SK-N-SH (cell line): Measurements from ENCODE around the gene UBTD1. TPM values are rescaled to one million over a fixed set of nuclear protein-coding genes. Genes with fewer than 3 reads are reported as not detected.

Experiments
- CTCF ChIA-PET: fragments of 300-600, 350-600 bp; formaldehyde crosslinking; extraction: SDS; loops from one replicate; lab custom pipeline; 2021; lab: Yijun Ruan, JAX
- POLR2A ChIA-PET: fragments of 350-600 bp; sonication (Branson Sonifier 250); formaldehyde crosslinking; extraction: SDS; loops from one replicate; lab custom pipeline; 2020; ENCODE audit warnings: antibody characterized with exemption, inconsistent platforms; lab: Yijun Ruan, JAX
- DNase-seq: peaks from one replicate; pipeline ENCODE4 v3.0.0; 2012
- H2AFZ ChIP-seq: fragments of 200-600 bp; sonication (generic); 2 replicates; pipeline ENCODE4 v1.8.1; 2016; ENCODE audit warnings: antibody characterized with exemption, mild to moderate bottlenecking, low read depth
- H3F3A ChIP-seq: fragments of 200-600 bp; sonication (generic); replicated peaks from 2 replicates; pipeline ENCODE3; 2016; ENCODE audit warnings: antibody characterized with exemption, mild to moderate bottlenecking; ENCODE audit not compliant: insufficient read depth
- H3K27ac ChIP-seq, 2 experiments: fragments of 200-500 bp in 1 of 2; fragments of 200-600 bp in 1 of 2; sonication (Bioruptor generic) in 1 of 2; sonication (generic), shearing (Covaris generic) in 1 of 2; 2 replicates each; pipeline versions ENCODE4 v1.5.1 to v1.6.1; 2014 to 2016; ENCODE audit warnings: low read depth in 2 of 2, inconsistent platforms in 1 of 2, low read length in 1 of 2, mild to moderate bottlenecking in 1 of 2, mixed read lengths in 1 of 2
- H3K27me3 ChIP-seq: fragments of 200-600 bp; sonication (generic), shearing (Covaris generic); 2 replicates; pipeline ENCODE4 v1.6.1; 2016; ENCODE audit warnings: mixed run types; ENCODE audit not compliant: insufficient read depth
- H3K36me3 ChIP-seq, 2 experiments: fragments of 200-500 bp in 1 of 2; fragments of 200-600 bp in 1 of 2; sonication (Bioruptor generic) in 1 of 2; sonication (generic) in 1 of 2; replicated peaks in 1 of 2; 2 replicates each; pipeline versions ENCODE3 to v1.5.1; 2014 to 2016; ENCODE audit warnings: low read length in 1 of 2, mild to moderate bottlenecking in 1 of 2; ENCODE audit not compliant: insufficient read depth in 2 of 2, control insufficient read depth in 1 of 2
- H3K4me1 ChIP-seq, 2 experiments: fragments of 200-500 bp in 1 of 2; fragments of 200-600 bp in 1 of 2; sonication (Bioruptor generic) in 1 of 2; sonication (generic), shearing (Covaris generic) in 1 of 2; 2 replicates each; pipeline versions ENCODE4 v1.5.1 to v1.6.1; 2014 to 2016; ENCODE audit warnings: low read depth in 1 of 2, low read length in 1 of 2, mixed run types in 1 of 2; ENCODE audit not compliant: insufficient read depth in 2 of 2, control insufficient read depth in 1 of 2
- H3K4me2 ChIP-seq: fragments of 200-600 bp; sonication (generic), shearing (Covaris generic); 2 replicates; pipeline ENCODE4 v1.6.1; 2017; ENCODE audit warnings: mixed run types
- H3K4me3 ChIP-seq, 2 experiments: fragments of 200-500 bp in 1 of 2; fragments of 200-600 bp in 1 of 2; sonication (Bioruptor generic) in 1 of 2; sonication (generic), shearing (Covaris generic) in 1 of 2; 2 replicates each; pipeline versions ENCODE4 v1.5.1 to v1.8.1; 2014 to 2016; ENCODE audit warnings: low read depth in 2 of 2, inconsistent platforms in 1 of 2, low read length in 1 of 2, mild to moderate bottlenecking in 1 of 2, mixed read lengths in 1 of 2, moderate library complexity in 1 of 2
- H3K79me2 ChIP-seq: fragments of 200-600 bp; sonication (generic); 2 replicates; pipeline ENCODE4 v1.8.1; 2017; ENCODE audit warnings: mild to moderate bottlenecking; ENCODE audit not compliant: insufficient read depth
- H3K9ac ChIP-seq: fragments of 200-600 bp; sonication (generic); 2 replicates; pipeline ENCODE4 v1.6.1; 2017; ENCODE audit warnings: mixed run types
- H3K9me2 ChIP-seq: fragments of 200-600 bp; sonication (generic); 2 replicates; pipeline ENCODE4 v1.6.1; 2017; ENCODE audit warnings: mixed run types
- H3K9me3 ChIP-seq: fragments of 200-600 bp; sonication (generic); 2 replicates; pipeline ENCODE4 v1.6.1; 2017; ENCODE audit warnings: mixed run types, mild to moderate bottlenecking, moderate library complexity
- H4K20me1 ChIP-seq: fragments of 200-600 bp; sonication (generic); 2 replicates; pipeline ENCODE4 v1.6.1; 2017; ENCODE audit warnings: mild to moderate bottlenecking, mixed run types; ENCODE audit not compliant: insufficient read depth
- ELF1 ChIP-seq: IDR thresholded peaks from 2 replicates; pipeline ENCODE4 v1.4.0; 2012
- EZH2phosphoT487 ChIP-seq: fragments of 200-600 bp; sonication (generic); IDR thresholded peaks from 2 replicates; pipeline ENCODE4 v1.6.1; 2017; ENCODE audit warnings: low read depth, mixed run types, mild to moderate bottlenecking, antibody characterized with exemption, moderate library complexity, borderline replicate concordance
- FOSL2 ChIP-seq: IDR thresholded peaks from 2 replicates; pipeline ENCODE4 v1.4.0; 2012; ENCODE audit warnings: low read depth, mild to moderate bottlenecking, moderate library complexity, borderline replicate concordance
- FOXM1 ChIP-seq: IDR thresholded peaks from 2 replicates; pipeline ENCODE4 v1.4.0; 2012; ENCODE audit warnings: low read depth, mild to moderate bottlenecking
- GATA2 ChIP-seq: sonication (generic); formaldehyde crosslinking; IDR thresholded peaks from 2 replicates; pipeline ENCODE4 v1.5.0; 2020; ENCODE audit warnings: mild to moderate bottlenecking, missing genetic modification reagents
- JUND ChIP-seq: IDR thresholded peaks from 2 replicates; pipeline ENCODE4 v1.4.0; 2012
- MEF2A ChIP-seq: IDR thresholded peaks from 2 replicates; pipeline ENCODE4 v1.4.0; 2012; ENCODE audit warnings: low read depth, borderline replicate concordance
- NRF1 ChIP-seq: IDR thresholded peaks from 2 replicates; pipeline ENCODE4 v1.6.1; 2012; ENCODE audit warnings: low read depth, mild to moderate bottlenecking, low read length
- POLR2AphosphoS5 ChIP-seq: IDR thresholded peaks from 2 replicates; pipeline ENCODE4 v1.6.1; 2012; ENCODE audit warnings: low read depth, low read length
- RAD21 ChIP-seq: IDR thresholded peaks from 2 replicates; pipeline ENCODE4 v1.6.1; 2012; ENCODE audit warnings: mild to moderate bottlenecking, low read length
- RCOR1 ChIP-seq: fragments of 150-350 bp; IDR thresholded peaks from 2 replicates; pipeline ENCODE4 v1.6.1; 2017; ENCODE audit warnings: antibody characterized with exemption, low read length
- RXRA ChIP-seq: IDR thresholded peaks from 2 replicates; pipeline ENCODE4 v1.4.0; 2012; ENCODE audit warnings: low read depth, mild to moderate bottlenecking, borderline replicate concordance
- SIN3A ChIP-seq: IDR thresholded peaks from 2 replicates; pipeline ENCODE4 v1.6.1; 2012; ENCODE audit warnings: low read depth, mild to moderate bottlenecking, low read length, moderate library complexity, borderline replicate concordance
- SMC3 ChIP-seq: IDR thresholded peaks from 2 replicates; pipeline ENCODE4 v1.6.1; 2012; ENCODE audit warnings: low read depth, low read length, improper control_type of control experiment
- TCF12 ChIP-seq: IDR thresholded peaks from 2 replicates; pipeline ENCODE4 v1.4.0; 2012
- YY1 ChIP-seq: IDR thresholded peaks from 2 replicates; pipeline ENCODE4 v1.4.0; 2012; ENCODE audit warnings: low read depth, mild to moderate bottlenecking
- WGBS: methylation state at CpG from one replicate; pipeline ENCODE4 v1.1.6; 2017; ENCODE audit warnings: low lambda C conversion rate; 5-methylcytosine and 5-hydroxymethylcytosine counted together
- polyA plus RNA-seq, 3 experiments: library from polyadenylated mRNA; depleted of rRNA; stranded (reverse); fragments of >200 nt; gene quantifications; 2 replicates each; pipeline ENCODE4 v1.2.3, GENCODE V29; 2012
- TF ChIP-seq, protein P1 (sequence below): fragments of 200-600 bp; sonication (generic); IDR thresholded peaks from 2 replicates; pipeline ENCODE4 v1.6.1; 2017; ENCODE audit warnings: antibody characterized with exemption, mild to moderate bottlenecking, moderate library complexity
- TF ChIP-seq, protein P2 (sequence below): IDR thresholded peaks from 2 replicates; pipeline ENCODE4 v1.4.0; 2012; ENCODE audit warnings: low read depth, borderline replicate concordance
- TF ChIP-seq, protein P3 (sequence below): IDR thresholded peaks from 2 replicates; pipeline ENCODE4 v1.4.0; 2012; ENCODE audit warnings: low read depth, borderline replicate concordance
- TF ChIP-seq, protein P4 (sequence below): fragments of 150-350 bp; IDR thresholded peaks from 2 replicates; pipeline ENCODE4 v1.6.1; 2016; ENCODE audit warnings: mild to moderate bottlenecking, low read depth, low read length
- TF ChIP-seq, protein P5 (sequence below): IDR thresholded peaks from 2 replicates; pipeline ENCODE4 v1.4.0; 2012; ENCODE audit warnings: low read depth

Gene UBTD1
- polyA plus RNA-seq, 1 of the 3 experiments (the other 2 are of a cell fraction), result 38.8 TPM

DNA sequence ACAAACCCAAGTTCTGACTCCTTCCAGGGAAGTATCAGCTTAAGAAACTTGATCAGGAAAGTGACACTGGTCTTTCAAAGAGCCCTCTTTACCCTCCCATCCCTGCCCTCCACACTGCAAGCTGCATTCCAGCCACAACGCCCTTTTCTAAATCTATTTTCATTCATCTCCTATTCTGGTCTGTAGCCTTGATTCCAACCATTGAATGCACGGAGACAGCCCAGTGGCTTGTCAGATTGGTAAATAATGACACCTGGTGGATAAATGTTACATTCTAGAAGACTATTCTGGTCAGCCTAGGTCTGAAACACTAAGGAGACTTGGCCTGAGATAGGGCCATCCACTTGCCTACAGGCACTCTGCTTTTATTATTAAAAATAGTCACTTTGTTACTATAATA, 113.7 kb downstream of the UBTD1 start:
- WGBS, result 39% methylated on average over 2 of the region's 2 CpGs
- H3K9ac ChIP-seq, result no peak overlapping the region
- H3K4me1 ChIP-seq, result no peaks in the 10 kb centered on the region; a peak in 1 of 4 replicates
- ChIA-PET POLR2A (no interaction called here), CTCF (interaction anchor here (0.7 to 2.7 kb wide), 12 partner anchors 12 to 151 kb away, joined by 3 to 28 read pairs (median 4); partner anchors contain the start of genes ANKRD2 and HOGA1)
- no peaks in the 10 kb centered on the region for H3K27me3 ChIP-seq
- no peaks in the 10 kb centered on the region for H4K20me1 ChIP-seq
- H3K79me2 ChIP-seq, result no peaks in the 10 kb centered on the region
- H3K9me3 ChIP-seq, result no peaks in the 10 kb centered on the region
- no peak overlapping the region for H3K27ac ChIP-seq
- H3K4me2 ChIP-seq, result no peak overlapping the region
- H3F3A ChIP-seq, result no peaks in the 10 kb centered on the region
- DNase-seq, result peak; percentile 45
- H3K4me3 ChIP-seq, result no peak overlapping the region
- no peak overlapping the region for H2AFZ ChIP-seq
- TF ChIP-seq FOSL2, result no peak
- no peak for TF ChIP-seq ELF1
- TF ChIP-seq, protein P1, sequence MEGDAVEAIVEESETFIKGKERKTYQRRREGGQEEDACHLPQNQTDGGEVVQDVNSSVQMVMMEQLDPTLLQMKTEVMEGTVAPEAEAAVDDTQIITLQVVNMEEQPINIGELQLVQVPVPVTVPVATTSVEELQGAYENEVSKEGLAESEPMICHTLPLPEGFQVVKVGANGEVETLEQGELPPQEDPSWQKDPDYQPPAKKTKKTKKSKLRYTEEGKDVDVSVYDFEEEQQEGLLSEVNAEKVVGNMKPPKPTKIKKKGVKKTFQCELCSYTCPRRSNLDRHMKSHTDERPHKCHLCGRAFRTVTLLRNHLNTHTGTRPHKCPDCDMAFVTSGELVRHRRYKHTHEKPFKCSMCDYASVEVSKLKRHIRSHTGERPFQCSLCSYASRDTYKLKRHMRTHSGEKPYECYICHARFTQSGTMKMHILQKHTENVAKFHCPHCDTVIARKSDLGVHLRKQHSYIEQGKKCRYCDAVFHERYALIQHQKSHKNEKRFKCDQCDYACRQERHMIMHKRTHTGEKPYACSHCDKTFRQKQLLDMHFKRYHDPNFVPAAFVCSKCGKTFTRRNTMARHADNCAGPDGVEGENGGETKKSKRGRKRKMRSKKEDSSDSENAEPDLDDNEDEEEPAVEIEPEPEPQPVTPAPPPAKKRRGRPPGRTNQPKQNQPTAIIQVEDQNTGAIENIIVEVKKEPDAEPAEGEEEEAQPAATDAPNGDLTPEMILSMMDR, result peak; percentile 68
- peak; percentile 76 for TF ChIP-seq RAD21
- TF ChIP-seq NRF1, result no peak
- peak; percentile 64 for TF ChIP-seq SMC3
- no peak for TF ChIP-seq YY1
- TF ChIP-seq POLR2AphosphoS5, result no peak
- TF ChIP-seq FOXM1, result no peak
- no peaks in the 10 kb centered on the region for H3K9me2 ChIP-seq
- H3K36me3 ChIP-seq, result no peaks in the 10 kb centered on the region

DNA sequence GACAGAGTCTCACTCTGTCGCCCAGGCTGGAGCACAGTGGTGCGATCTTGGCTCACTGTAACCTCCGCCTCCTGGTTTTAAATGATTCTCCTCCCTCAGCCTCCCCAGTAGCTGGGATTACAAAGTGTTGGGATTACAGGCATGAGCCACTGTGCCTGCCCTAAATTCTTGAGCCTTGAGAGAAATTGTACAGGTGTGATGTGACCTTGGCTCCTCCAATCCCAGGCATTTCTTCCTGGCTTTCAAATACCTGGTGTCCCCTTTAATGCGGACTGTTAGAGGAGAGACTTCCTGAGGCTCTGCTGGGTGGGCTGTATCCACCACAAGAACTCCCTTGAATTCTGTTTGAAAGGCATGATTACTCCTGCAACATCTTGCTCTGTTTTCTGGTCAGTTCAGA, 119.6 kb downstream of the UBTD1 start:
- TF ChIP-seq, protein P2, sequence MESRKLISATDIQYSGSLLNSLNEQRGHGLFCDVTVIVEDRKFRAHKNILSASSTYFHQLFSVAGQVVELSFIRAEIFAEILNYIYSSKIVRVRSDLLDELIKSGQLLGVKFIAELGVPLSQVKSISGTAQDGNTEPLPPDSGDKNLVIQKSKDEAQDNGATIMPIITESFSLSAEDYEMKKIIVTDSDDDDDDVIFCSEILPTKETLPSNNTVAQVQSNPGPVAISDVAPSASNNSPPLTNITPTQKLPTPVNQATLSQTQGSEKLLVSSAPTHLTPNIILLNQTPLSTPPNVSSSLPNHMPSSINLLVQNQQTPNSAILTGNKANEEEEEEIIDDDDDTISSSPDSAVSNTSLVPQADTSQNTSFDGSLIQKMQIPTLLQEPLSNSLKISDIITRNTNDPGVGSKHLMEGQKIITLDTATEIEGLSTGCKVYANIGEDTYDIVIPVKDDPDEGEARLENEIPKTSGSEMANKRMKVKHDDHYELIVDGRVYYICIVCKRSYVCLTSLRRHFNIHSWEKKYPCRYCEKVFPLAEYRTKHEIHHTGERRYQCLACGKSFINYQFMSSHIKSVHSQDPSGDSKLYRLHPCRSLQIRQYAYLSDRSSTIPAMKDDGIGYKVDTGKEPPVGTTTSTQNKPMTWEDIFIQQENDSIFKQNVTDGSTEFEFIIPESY, result no peak
- TF ChIP-seq TCF12 (no peak), SIN3A (no peak), JUND (no peak), GATA2 (CRISPR knock-in tag) (no peak), RAD21 (no peak), MEF2A (no peak), RXRA (no peak), RCOR1 (no peak), EZH2phosphoT487 (no peak), POLR2AphosphoS5 (no peak)
- TF ChIP-seq, protein P3, sequence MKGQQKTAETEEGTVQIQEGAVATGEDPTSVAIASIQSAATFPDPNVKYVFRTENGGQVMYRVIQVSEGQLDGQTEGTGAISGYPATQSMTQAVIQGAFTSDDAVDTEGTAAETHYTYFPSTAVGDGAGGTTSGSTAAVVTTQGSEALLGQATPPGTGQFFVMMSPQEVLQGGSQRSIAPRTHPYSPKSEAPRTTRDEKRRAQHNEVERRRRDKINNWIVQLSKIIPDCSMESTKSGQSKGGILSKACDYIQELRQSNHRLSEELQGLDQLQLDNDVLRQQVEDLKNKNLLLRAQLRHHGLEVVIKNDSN, result no peak
- TF ChIP-seq, protein P4, sequence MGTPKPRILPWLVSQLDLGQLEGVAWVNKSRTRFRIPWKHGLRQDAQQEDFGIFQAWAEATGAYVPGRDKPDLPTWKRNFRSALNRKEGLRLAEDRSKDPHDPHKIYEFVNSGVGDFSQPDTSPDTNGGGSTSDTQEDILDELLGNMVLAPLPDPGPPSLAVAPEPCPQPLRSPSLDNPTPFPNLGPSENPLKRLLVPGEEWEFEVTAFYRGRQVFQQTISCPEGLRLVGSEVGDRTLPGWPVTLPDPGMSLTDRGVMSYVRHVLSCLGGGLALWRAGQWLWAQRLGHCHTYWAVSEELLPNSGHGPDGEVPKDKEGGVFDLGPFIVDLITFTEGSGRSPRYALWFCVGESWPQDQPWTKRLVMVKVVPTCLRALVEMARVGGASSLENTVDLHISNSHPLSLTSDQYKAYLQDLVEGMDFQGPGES, result no peak
- TF ChIP-seq, protein P5, sequence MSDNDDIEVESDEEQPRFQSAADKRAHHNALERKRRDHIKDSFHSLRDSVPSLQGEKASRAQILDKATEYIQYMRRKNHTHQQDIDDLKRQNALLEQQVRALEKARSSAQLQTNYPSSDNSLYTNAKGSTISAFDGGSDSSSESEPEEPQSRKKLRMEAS, result no peak
- H4K20me1 ChIP-seq, result no peaks in the 10 kb centered on the region
- no peaks in the 10 kb centered on the region for H3K27me3 ChIP-seq
- no peak overlapping the region for H3K9ac ChIP-seq
- no peak overlapping the region for H3K4me3 ChIP-seq
- no peaks in the 10 kb centered on the region; a peak in 1 of 4 replicates for H3K4me1 ChIP-seq
- ChIA-PET POLR2A (no interaction called here), CTCF (interaction anchor here (1.2 kb wide), 1 partner anchor 29 kb away, joined by 5 read pairs; no protein-coding TSS in a partner anchor)
- no peaks in the 10 kb centered on the region for H3K9me2 ChIP-seq
- no peaks in the 10 kb centered on the region for H3F3A ChIP-seq
- H3K36me3 ChIP-seq, result no peaks in the 10 kb centered on the region
- no peak overlapping the region for H2AFZ ChIP-seq
- H3K9me3 ChIP-seq, result no peaks in the 10 kb centered on the region
- 92% methylated on average over 4 of the region's 4 CpGs for WGBS
- no peaks in the 10 kb centered on the region for H3K79me2 ChIP-seq
- H3K27ac ChIP-seq, result no peak overlapping the region
- no peak overlapping the region for H3K4me2 ChIP-seq
- no peak for DNase-seq
